Cardiac muscle cell (in vitro differentiated cells and primary cell): ENCODE results near the gene MASP2. TPM values are rescaled to one million over a fixed set of nuclear protein-coding genes. Genes with fewer than 3 reads are reported as not detected.
A peak's percentile ranks its signal among the peaks of the same experiment; 100 is the strongest.
"Not testable (repeated sequence)": the region's sequence is repeated elsewhere in the genome, so short reads cannot be mapped to it uniquely, and the experiment has no call there.

ENCODE experiments used
- DNase-seq, 2 donors: peaks; one replicate each; pipeline versions ENCODE4 v3.0.0 to v3.0.0-alpha.2; 2010 to 2017; ENCODE audit warnings: low read depth in 1 of 2, low spot score in 1 of 2
- H3K27ac ChIP-seq: fragments of 200-600 bp; sonication (generic); 2 replicates; pipeline ENCODE4 v1.5.1; 2016
- H3K27me3 ChIP-seq: fragments of 200-600 bp; sonication (generic); 2 replicates; pipeline ENCODE4 v1.6.0; 2016; ENCODE audit warnings: control low read depth
- H3K36me3 ChIP-seq: fragments of 200-600 bp; sonication (generic); 2 replicates; pipeline ENCODE4 v1.5.1; 2016; ENCODE audit warnings: control low read depth
- H3K4me1 ChIP-seq: fragments of 200-600 bp; sonication (generic); 2 replicates; pipeline ENCODE4 v1.8.1; 2017; ENCODE audit warnings: low read depth, mild to moderate bottlenecking, mixed run types
- H3K4me3 ChIP-seq: fragments of 200-600 bp; sonication (generic); 2 replicates; pipeline ENCODE4 v1.5.1; 2016; ENCODE audit warnings: mild to moderate bottlenecking
- H3K9me3 ChIP-seq: fragments of 200-600 bp; sonication (generic); 2 replicates; pipeline ENCODE4 v1.5.1; 2017; ENCODE audit warnings: low read depth, mild to moderate bottlenecking, control low read depth
- polyA plus RNA-seq: library from polyadenylated mRNA; unstranded; fragments of >200 nt; fragmentation: Nextera tagmentation; extraction: Ambion mirVana; gene quantifications from 2 replicates; pipeline ENCODE4 v1.2.1, GENCODE V29; 2016
- total RNA-seq: library from RNA; depleted of rRNA; stranded (reverse); fragments of >200 nt; gene quantifications from 2 replicates; pipeline ENCODE4 v1.2.3, GENCODE V29; 2016
- TF ChIP-seq, protein P1 (sequence below): IDR thresholded peaks from 2 replicates; pipeline ENCODE4 v1.5.1; 2012; ENCODE audit warnings: low read depth, mild to moderate bottlenecking, low read length

The MASP2 gene
- total and polyA plus RNA-seq, 2 experiments from 2014 or later: 0.40 TPM; not detected in 1

DNA sequence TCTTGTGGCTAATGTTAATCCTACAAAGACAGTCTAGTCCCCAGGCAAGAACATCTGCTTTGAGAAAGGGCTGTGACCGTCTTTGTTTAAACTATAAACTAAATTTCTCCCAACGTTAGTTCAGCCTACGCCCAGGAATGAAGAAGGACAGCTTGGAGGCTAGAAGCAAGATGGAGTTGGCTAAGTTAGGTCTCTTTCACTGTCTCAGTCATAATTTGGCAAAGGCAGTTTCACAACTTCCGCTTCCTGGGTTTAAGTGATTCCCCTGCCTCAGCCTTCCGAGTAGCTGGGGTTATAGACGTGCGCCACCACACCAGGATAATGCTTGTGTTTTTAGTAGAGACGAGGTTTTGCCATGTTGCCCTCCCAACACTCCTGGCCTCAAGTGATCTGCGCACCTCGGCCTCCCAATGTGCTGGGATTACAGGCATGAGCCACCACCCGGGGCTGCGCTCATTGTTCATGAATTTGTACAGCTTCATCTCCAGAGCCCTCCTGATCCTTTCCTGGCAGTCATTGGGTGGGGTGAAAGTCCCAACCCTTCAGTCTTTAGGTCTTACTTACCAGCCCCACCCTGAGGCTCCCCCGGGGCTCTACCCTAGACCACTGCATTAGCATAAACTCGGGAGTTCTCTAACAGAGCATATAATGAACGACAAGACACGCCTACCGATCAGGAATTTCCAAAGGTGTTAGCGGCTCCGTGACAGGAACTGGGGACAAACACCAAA lies 4.9 kb upstream of the MASP2 start:
- Histone ChIP-seq H3K27me3 (no peaks in the 10 kb centered on the region), H3K9me3 (no peaks in the 10 kb centered on the region), H3K27ac (no peak overlapping the region), H3K4me3 (no peak overlapping the region), H3K36me3 (no peaks in the 10 kb centered on the region), H3K4me1 (no peaks in the 10 kb centered on the region)
- no peak for DNase-seq
- TF ChIP-seq, protein P1, sequence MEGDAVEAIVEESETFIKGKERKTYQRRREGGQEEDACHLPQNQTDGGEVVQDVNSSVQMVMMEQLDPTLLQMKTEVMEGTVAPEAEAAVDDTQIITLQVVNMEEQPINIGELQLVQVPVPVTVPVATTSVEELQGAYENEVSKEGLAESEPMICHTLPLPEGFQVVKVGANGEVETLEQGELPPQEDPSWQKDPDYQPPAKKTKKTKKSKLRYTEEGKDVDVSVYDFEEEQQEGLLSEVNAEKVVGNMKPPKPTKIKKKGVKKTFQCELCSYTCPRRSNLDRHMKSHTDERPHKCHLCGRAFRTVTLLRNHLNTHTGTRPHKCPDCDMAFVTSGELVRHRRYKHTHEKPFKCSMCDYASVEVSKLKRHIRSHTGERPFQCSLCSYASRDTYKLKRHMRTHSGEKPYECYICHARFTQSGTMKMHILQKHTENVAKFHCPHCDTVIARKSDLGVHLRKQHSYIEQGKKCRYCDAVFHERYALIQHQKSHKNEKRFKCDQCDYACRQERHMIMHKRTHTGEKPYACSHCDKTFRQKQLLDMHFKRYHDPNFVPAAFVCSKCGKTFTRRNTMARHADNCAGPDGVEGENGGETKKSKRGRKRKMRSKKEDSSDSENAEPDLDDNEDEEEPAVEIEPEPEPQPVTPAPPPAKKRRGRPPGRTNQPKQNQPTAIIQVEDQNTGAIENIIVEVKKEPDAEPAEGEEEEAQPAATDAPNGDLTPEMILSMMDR: no peak

- H3K9me3 ChIP-seq, H3K4me3 ChIP-seq, H3K27me3 ChIP-seq, H3K4me1 ChIP-seq, DNase-seq, H3K27ac ChIP-seq, H3K36me3 ChIP-seq: not testable (repeated sequence)
These were observed 4.1 kb upstream of the MASP2 start for GRCh38 chr1:11051121-11051520.

GRCh38 chr1:11046270-11046566 lies 821 bp downstream of the MASP2 start:
- Histone ChIP-seq H3K9me3 (no peaks in the 10 kb centered on the region), H3K36me3 (no peaks in the 10 kb centered on the region), H3K4me3 (no peak overlapping the region), H3K27me3 (no peaks in the 10 kb centered on the region), H3K27ac (no peak overlapping the region), H3K4me1 (no peaks in the 10 kb centered on the region)
- TF ChIP-seq, protein P1: no peak
- DNase-seq: no peak

DNA sequence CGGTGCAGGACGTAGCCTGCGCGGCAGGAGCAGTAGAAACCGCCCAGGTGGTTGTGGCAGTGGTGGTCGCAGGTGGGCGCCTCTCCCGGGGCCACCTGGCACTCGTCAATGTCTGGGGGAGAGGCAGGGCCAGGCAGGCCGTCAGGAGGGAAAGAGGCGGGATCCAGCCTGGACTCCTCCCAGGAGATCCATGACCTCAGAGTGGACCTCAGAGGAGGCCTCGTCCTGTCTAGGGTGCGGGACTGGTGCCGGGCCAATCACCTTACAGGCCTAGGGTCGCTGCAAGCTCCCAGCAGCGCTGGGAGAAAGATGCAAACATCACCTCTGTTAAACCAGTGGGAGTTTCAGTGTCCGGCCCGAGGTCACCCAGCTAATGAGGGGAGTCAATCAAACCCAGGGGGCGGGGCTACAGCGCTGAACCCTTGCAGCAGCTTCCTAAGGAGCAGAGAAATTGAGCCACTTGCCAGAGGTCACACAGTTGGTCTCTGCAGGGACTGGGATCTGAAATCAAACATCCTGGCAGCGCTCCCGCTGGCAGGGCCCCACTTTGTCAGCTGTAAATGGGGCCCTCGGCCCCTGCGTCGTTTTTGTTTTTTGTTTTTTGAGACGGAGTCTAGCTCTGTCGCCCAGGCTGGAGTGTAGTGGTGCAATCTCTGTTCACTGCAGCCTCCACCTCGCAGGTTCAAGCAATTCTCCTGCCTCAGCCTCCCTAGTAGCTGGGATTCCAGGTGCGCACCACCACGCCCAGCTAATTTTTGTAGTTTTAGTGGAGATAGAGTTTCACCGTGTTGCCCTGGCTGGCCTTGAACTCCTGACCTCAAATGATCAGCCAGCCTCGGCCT lies 1.4 kb downstream of the MASP2 start:
- H3K4me1 ChIP-seq: no peaks in the 10 kb centered on the region
- TF ChIP-seq, protein P1: no peak
- H3K4me3 ChIP-seq: no peak overlapping the region
- H3K27ac ChIP-seq: no peak overlapping the region
- peak in 1 of 2 donors; percentile 55 for DNase-seq
- H3K27me3 ChIP-seq: no peaks in the 10 kb centered on the region
- H3K36me3 ChIP-seq: no peaks in the 10 kb centered on the region
- H3K9me3 ChIP-seq: no peaks in the 10 kb centered on the region

GRCh38 chr1:11044849-11045427 lies 2.1 kb downstream of the MASP2 start:
- Histone ChIP-seq H3K36me3 (no peaks in the 10 kb centered on the region), H3K4me3 (no peak overlapping the region), H3K4me1 (no peaks in the 10 kb centered on the region), H3K27ac (no peak overlapping the region), H3K27me3 (no peaks in the 10 kb centered on the region), H3K9me3 (no peaks in the 10 kb centered on the region)
- TF ChIP-seq, protein P1: no peak
- no peak for DNase-seq
